Adipocyte (in vitro differentiated cells): ENCODE measurements around the gene RAB3D.

Experiments
- DNase-seq: peaks from one replicate; pipeline ENCODE4 v3.0.0-alpha.2; 2015; ENCODE audit warnings: low read depth
- H3K27me3 ChIP-seq: replicated peaks from 2 replicates; pipeline ENCODE4 v1.7.0; 2013; ENCODE audit warnings: mild to moderate bottlenecking, low read length, moderate library complexity; ENCODE audit not compliant: control insufficient read depth, insufficient read depth
- H3K36me3 ChIP-seq: 2 replicates; pipeline ENCODE4 v1.7.0; 2013; ENCODE audit warnings: low read length, mild to moderate bottlenecking, moderate library complexity; ENCODE audit not compliant: control insufficient read depth, insufficient read depth, severe bottlenecking
- H3K4me1 ChIP-seq: 2 replicates; pipeline ENCODE4 v1.7.0; 2013; ENCODE audit warnings: mild to moderate bottlenecking, low read length, moderate library complexity; ENCODE audit not compliant: control insufficient read depth, insufficient read depth
- H3K4me3 ChIP-seq: 2 replicates; pipeline ENCODE4 v1.7.0; 2013; ENCODE audit warnings: mild to moderate bottlenecking, low read length, moderate library complexity
- H3K9ac ChIP-seq: 2 replicates; pipeline ENCODE4 v1.7.0; 2013; ENCODE audit warnings: mild to moderate bottlenecking, low read length, moderate library complexity
- H3K9me3 ChIP-seq: 2 replicates; pipeline ENCODE4 v1.7.0; 2013; ENCODE audit warnings: mild to moderate bottlenecking, low read length, moderate library complexity; ENCODE audit not compliant: control insufficient read depth

The RAB3D gene

GRCh38 chr19:11377756-11378155 is 38.3 kb upstream of the RAB3D start:
- DNase-seq = peak; percentile 37
- no peak overlapping the region for H3K4me3 ChIP-seq
- peaks cover 43% of the 10 kb centered on the region for H3K4me1 ChIP-seq
- peak overlapping the region; percentile 27 for H3K9ac ChIP-seq
- peaks cover 10% of the 10 kb centered on the region for H3K27me3 ChIP-seq
- no peaks in the 10 kb centered on the region for H3K36me3 ChIP-seq
- no peaks in the 10 kb centered on the region for H3K9me3 ChIP-seq

- peak; percentile 84 for DNase-seq
- H3K9ac ChIP-seq = peak overlapping the region; percentile 27
- no peaks in the 10 kb centered on the region for H3K36me3 ChIP-seq
- H3K27me3 ChIP-seq = peaks cover 6% of the 10 kb centered on the region
- H3K4me3 ChIP-seq = no peak overlapping the region
- H3K4me1 ChIP-seq = peaks cover 43% of the 10 kb centered on the region
- H3K9me3 ChIP-seq = no peaks in the 10 kb centered on the region
These were observed 37.8 kb upstream of the RAB3D start for GRCh38 chr19:11377237-11377636.

- Histone ChIP-seq H3K4me1 (peaks cover 34% of the 10 kb centered on the region), H3K9me3 (no peaks in the 10 kb centered on the region), H3K4me3 (peak overlapping the region; percentile 87), H3K27me3 (no peaks in the 10 kb centered on the region), H3K36me3 (no peaks in the 10 kb centered on the region), H3K9ac (peak overlapping the region; percentile 91)
- DNase-seq = no peak
These were observed 35.9 kb upstream of the RAB3D start for GRCh38 chr19:11375143-11375948.

DNA sequence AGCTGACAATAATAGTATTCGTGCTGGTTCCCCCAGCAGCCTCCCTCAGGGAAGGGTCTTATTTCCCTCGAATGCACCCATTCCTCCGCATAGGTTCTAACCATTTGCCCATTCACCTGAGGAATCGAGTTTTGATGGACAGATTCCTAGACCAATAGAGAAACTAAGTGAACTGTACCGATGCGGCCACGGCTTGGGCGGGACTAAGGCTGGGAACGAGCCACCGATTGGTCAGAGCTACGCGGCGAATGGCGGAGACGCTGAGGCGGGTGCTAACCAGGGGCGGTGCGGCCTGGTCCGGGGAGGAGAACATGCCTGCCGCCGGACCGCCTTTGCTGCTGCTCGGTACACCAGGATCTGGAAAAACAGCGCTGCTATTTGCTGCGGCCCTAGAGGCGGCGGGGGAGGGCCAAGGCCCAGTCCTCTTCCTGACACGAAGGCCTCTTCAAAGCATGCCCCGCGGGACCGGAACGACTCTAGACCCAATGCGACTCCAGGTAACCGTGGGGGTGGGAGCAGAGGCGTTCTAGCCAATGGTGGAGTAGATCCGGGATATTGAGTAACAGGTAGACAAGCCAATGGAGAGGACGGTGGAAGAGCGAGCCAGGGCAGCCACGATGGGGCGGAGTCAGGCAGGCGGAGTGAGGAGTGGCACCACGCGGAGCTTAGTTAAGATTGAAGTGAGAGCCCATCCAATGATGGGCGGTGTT is 35.1 kb upstream of the RAB3D start, which contains the start of gene SWSAP1:
Gene SWSAP1, plus strand, starts transcription at position 234 of the 710 bp plus-strand sequence. Its CDS starts 15 bp downstream, at position 249.
- DNase-seq = peak; percentile 99
- peak within 1 kb of the TSS; percentile 87 for H3K4me3 ChIP-seq
- H3K36me3 ChIP-seq = no peaks in the 10 kb centered on the region
- no peaks in the 10 kb centered on the region for H3K9me3 ChIP-seq
- peak within 1 kb of the TSS; percentile 91 for H3K9ac ChIP-seq
- no peaks in the 10 kb centered on the region for H3K27me3 ChIP-seq
- peaks cover 33% of the 10 kb centered on the region for H3K4me1 ChIP-seq

DNA sequence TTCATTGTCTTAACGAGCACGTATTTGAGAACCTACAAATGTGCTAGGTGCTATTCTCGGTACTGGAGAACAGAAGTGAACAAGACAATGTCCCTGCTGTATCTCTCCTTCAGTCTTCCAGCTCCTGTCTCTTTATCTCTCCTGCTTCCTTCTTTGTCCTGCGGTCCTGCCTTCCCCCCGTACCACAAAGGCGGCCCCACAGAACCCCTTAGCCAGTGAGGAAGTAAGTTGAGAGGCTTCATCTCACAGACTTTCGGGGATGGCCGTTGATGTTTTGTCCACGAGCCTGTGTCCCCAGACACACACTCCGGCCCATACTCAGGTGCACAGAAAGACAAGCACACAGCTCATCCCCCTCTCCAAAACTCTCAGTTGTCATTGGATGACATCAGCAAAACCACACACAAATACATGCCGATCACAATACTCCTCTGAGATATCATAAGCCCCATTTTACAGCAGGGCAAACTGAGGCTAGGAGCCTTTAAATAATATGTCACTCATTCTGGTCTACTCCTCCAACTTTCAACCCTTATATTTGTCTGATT is 34.5 kb upstream of the RAB3D start:
- H3K4me3 ChIP-seq = peak overlapping the region; percentile 87
- no peaks in the 10 kb centered on the region for H3K36me3 ChIP-seq
- no peak for DNase-seq

GRCh38 chr19:11373166-11373884 is 33.9 kb upstream of the RAB3D start:
- H3K36me3 ChIP-seq = no peaks in the 10 kb centered on the region
- no peak overlapping the region for H3K9ac ChIP-seq
- no peak for DNase-seq
- no peaks in the 10 kb centered on the region for H3K9me3 ChIP-seq
- no peak overlapping the region for H3K4me3 ChIP-seq
- peaks cover 27% of the 10 kb centered on the region for H3K4me1 ChIP-seq
- H3K27me3 ChIP-seq = no peaks in the 10 kb centered on the region

More for the DNA sequence above, 34.5 kb upstream of the RAB3D start:
- Histone ChIP-seq H3K4me1 (peaks cover 33% of the 10 kb centered on the region), H3K9ac (peak overlapping the region; percentile 91), H3K27me3 (no peaks in the 10 kb centered on the region), H3K9me3 (no peaks in the 10 kb centered on the region)

GRCh38 chr19:11370744-11371143 is 31.3 kb upstream of the RAB3D start:
- Histone ChIP-seq H3K4me3 (no peak overlapping the region), H3K9ac (no peak overlapping the region), H3K9me3 (no peaks in the 10 kb centered on the region), H3K36me3 (peaks cover 9% of the 10 kb centered on the region), H3K27me3 (no peaks in the 10 kb centered on the region), H3K4me1 (peaks cover 10% of the 10 kb centered on the region)
- no peak for DNase-seq

DNA sequence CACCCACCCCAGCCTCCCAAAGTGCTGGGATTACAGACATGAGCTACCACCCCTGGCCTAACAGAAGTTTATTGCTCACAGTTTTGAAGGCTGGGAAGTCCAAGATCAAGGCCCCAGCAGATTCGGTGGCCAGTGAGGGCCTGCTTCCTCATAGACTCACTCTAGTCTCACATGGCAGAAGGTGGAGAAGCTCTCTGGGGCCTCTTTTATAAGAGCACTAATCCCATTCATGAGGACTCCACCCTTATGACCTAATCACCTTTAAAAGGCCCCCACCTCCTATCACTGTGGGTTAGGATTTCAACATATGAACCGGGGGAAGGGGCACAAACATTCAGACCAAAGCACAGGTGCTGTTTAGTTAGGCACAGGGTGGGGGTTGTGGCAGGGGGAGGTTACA is 28.1 kb upstream of the RAB3D start:
- Histone ChIP-seq H3K9ac (no peak overlapping the region), H3K9me3 (no peaks in the 10 kb centered on the region), H3K4me1 (no peaks in the 10 kb centered on the region), H3K27me3 (no peaks in the 10 kb centered on the region), H3K4me3 (no peak overlapping the region), H3K36me3 (peaks cover 23% of the 10 kb centered on the region)
- DNase-seq = no peak

- Histone ChIP-seq H3K9me3 (no peaks in the 10 kb centered on the region), H3K9ac (no peak overlapping the region), H3K36me3 (peaks cover 34% of the 10 kb centered on the region), H3K4me3 (no peak overlapping the region), H3K27me3 (no peaks in the 10 kb centered on the region), H3K4me1 (no peaks in the 10 kb centered on the region)
- DNase-seq = no peak
These were observed 26.2 kb upstream of the RAB3D start for GRCh38 chr19:11365557-11366117.

DNA sequence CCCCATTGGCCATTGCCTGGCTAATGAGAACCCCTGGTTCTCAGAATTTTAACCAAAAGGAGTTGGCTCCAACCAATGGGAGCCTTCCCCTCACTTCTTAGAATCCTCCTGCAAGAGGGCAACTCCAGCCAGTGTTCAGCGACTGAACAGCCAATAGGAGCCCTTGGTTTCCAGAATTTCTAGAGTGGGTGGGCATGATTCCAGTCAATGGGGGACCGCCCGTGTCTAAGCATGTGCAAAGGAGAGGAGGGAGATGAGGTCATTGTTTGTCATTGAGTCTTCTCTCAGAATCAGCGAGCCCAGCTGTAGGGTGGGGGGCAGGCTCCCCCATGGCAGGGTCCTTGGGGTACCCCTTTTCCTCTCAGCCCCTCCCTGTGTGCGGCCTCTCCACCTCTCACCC is 25.5 kb upstream of the RAB3D start:
- Histone ChIP-seq H3K9ac (no peak overlapping the region), H3K4me3 (no peak overlapping the region), H3K36me3 (peaks cover 35% of the 10 kb centered on the region), H3K9me3 (no peaks in the 10 kb centered on the region), H3K27me3 (no peaks in the 10 kb centered on the region), H3K4me1 (no peaks in the 10 kb centered on the region)
- no peak for DNase-seq
